ENCODE data around the gene KDM4D.

GRCh38 chr11:94987378-94987777 is 13.9 kb downstream of the KDM4D start:
- TF ChIP-seq EZH2 (IDR thresholded peaks at IDR 0.05; ENCODE audit: low read depth, unreplicated experiment) (no peak), CREB1 (CRISPR knock-in tag; IDR thresholded peaks at IDR 0.05; ENCODE audit: low read depth) (no peak), EZH2phosphoT487 (IDR thresholded peaks at IDR 0.05; ENCODE audit: unreplicated experiment) (no peak), REST (IDR thresholded peaks at IDR 0.05; ENCODE audit: unreplicated experiment) (no peak), POLR2AphosphoS5 (IDR thresholded peaks at IDR 0.05; ENCODE audit: low read depth) (no peak), NANOG (IDR thresholded peaks at IDR 0.05; ENCODE audit: borderline replicate concordance) (no peak), JUNB (IDR thresholded peaks at IDR 0.05; ENCODE audit: unreplicated experiment) (no peak), ZNF114 (CRISPR knock-in tag; IDR thresholded peaks at IDR 0.05) (no peak)
- TF ChIP-seq, protein P1, sequence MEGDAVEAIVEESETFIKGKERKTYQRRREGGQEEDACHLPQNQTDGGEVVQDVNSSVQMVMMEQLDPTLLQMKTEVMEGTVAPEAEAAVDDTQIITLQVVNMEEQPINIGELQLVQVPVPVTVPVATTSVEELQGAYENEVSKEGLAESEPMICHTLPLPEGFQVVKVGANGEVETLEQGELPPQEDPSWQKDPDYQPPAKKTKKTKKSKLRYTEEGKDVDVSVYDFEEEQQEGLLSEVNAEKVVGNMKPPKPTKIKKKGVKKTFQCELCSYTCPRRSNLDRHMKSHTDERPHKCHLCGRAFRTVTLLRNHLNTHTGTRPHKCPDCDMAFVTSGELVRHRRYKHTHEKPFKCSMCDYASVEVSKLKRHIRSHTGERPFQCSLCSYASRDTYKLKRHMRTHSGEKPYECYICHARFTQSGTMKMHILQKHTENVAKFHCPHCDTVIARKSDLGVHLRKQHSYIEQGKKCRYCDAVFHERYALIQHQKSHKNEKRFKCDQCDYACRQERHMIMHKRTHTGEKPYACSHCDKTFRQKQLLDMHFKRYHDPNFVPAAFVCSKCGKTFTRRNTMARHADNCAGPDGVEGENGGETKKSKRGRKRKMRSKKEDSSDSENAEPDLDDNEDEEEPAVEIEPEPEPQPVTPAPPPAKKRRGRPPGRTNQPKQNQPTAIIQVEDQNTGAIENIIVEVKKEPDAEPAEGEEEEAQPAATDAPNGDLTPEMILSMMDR (conservative IDR thresholded peaks at IDR 0.05; ENCODE audit: low read depth in 2 of 2) = no peak

Measured in GM23338 (cell line).